Thyroid gland (tissue), 4 donors: ENCODE data around the gene KCNMB4.

Experiments
- POLR2A ChIP-seq, 2 donors: fragments of 450-650 bp; IDR thresholded peaks; one replicate each; pipeline ENCODE4 v1.6.1; 2017; ENCODE audit warnings: antibody characterized with exemption in 2 of 2, mild to moderate bottlenecking in 2 of 2, moderate library complexity in 1 of 2
- TF ChIP-seq, protein P1 (sequence below), 6 experiments: fragments of 200-600 bp in 3 of 6; fragments of 450-650 bp in 3 of 6; sonication (generic) in 3 of 6; IDR thresholded peaks; one replicate each; pipeline ENCODE4 v1.5.1; 2016 to 2019; ENCODE audit warnings: antibody characterized with exemption in 6 of 6, mild to moderate bottlenecking in 2 of 6, inconsistent platforms in 1 of 6, moderate library complexity in 1 of 6

DNA sequence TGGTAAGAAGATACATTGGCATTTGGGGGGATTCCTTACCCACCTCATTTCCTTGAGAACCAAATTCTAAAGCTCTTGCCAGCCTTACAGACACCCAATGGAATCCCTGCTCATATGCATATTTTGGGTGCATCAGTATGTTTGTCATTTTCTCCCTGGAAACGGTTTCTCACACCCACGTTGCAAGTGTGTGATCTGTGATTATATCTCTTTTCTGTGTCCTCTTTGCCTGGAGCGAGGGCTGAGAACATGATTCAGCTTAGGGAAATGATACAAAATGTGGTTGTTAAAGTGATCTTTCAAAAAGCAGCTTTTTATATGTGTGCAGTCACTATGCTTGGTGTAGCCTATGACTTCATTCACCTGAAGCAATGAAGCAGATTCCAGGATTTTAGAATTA, 52.0 kb downstream of the KCNMB4 start:
- TF ChIP-seq, protein P1, sequence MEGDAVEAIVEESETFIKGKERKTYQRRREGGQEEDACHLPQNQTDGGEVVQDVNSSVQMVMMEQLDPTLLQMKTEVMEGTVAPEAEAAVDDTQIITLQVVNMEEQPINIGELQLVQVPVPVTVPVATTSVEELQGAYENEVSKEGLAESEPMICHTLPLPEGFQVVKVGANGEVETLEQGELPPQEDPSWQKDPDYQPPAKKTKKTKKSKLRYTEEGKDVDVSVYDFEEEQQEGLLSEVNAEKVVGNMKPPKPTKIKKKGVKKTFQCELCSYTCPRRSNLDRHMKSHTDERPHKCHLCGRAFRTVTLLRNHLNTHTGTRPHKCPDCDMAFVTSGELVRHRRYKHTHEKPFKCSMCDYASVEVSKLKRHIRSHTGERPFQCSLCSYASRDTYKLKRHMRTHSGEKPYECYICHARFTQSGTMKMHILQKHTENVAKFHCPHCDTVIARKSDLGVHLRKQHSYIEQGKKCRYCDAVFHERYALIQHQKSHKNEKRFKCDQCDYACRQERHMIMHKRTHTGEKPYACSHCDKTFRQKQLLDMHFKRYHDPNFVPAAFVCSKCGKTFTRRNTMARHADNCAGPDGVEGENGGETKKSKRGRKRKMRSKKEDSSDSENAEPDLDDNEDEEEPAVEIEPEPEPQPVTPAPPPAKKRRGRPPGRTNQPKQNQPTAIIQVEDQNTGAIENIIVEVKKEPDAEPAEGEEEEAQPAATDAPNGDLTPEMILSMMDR (IDR thresholded peaks at IDR 0.05): no peak
- TF ChIP-seq POLR2A (IDR thresholded peaks at IDR 0.05): no peak
